ENCODE measurements around the gene ZDHHC14.

ZDHHC14 gene

GRCh38 chr6:157491571-157492232, 110.7 kb downstream of the ZDHHC14 start:
- no peak for DNase-seq (ENCODE audit: low read depth, low spot score)

- DNase-seq (ENCODE audit: low read depth, low spot score): no peak
These were observed 111.3 kb downstream of the ZDHHC14 start for GRCh38 chr6:157492249-157492648.

- DNase-seq (ENCODE audit: low read depth, low spot score): no peak
These were observed 111.8 kb downstream of the ZDHHC14 start for GRCh38 chr6:157492741-157493140.

GRCh38 chr6:157493173-157493572, 112.2 kb downstream of the ZDHHC14 start:
- DNase-seq (ENCODE audit: low read depth, low spot score): no peak

GRCh38 chr6:157493576-157493975, 112.6 kb downstream of the ZDHHC14 start:
- no peak for DNase-seq (ENCODE audit: low read depth, low spot score)

- no peak for DNase-seq (ENCODE audit: low read depth, low spot score)
These were observed 113.2 kb downstream of the ZDHHC14 start for GRCh38 chr6:157494132-157494710.

GRCh38 chr6:157496534-157497095, 115.6 kb downstream of the ZDHHC14 start:
- no peak for DNase-seq (ENCODE audit: low read depth, low spot score)

GRCh38 chr6:157497579-157497978, 116.6 kb downstream of the ZDHHC14 start:
- no peak for DNase-seq (ENCODE audit: low read depth, low spot score)

- DNase-seq (ENCODE audit: low read depth, low spot score): no peak
These were observed 117.8 kb downstream of the ZDHHC14 start for GRCh38 chr6:157498817-157499216.

- DNase-seq (ENCODE audit: low read depth, low spot score): no peak
These were observed 119.0 kb downstream of the ZDHHC14 start for GRCh38 chr6:157500022-157500421.

GRCh38 chr6:157503018-157503747, 122.2 kb downstream of the ZDHHC14 start:
- DNase-seq (ENCODE audit: low read depth, low spot score): no peak

- no peak for DNase-seq (ENCODE audit: low read depth, low spot score)
These were observed 125.0 kb downstream of the ZDHHC14 start for GRCh38 chr6:157505912-157506491.

- DNase-seq (ENCODE audit: low read depth, low spot score): no peak
These were observed 129.6 kb downstream of the ZDHHC14 start for GRCh38 chr6:157510323-157511188.

GRCh38 chr6:157511682-157512381, 130.8 kb downstream of the ZDHHC14 start:
- no peak for DNase-seq (ENCODE audit: low read depth, low spot score)

- no peak for DNase-seq (ENCODE audit: low read depth, low spot score)
These were observed 131.3 kb downstream of the ZDHHC14 start for GRCh38 chr6:157512382-157512682.

GRCh38 chr6:157513004-157513603, 132.1 kb downstream of the ZDHHC14 start:
- no peak for DNase-seq (ENCODE audit: low read depth, low spot score)

GRCh38 chr6:157513619-157514485, 132.9 kb downstream of the ZDHHC14 start:
- DNase-seq (ENCODE audit: low read depth, low spot score): no peak

GRCh38 chr6:157514659-157515496, 133.9 kb downstream of the ZDHHC14 start:
- no peak for DNase-seq (ENCODE audit: low read depth, low spot score)

All from activated naive CD8-positive, alpha-beta T cell treated with anti-CD3 and anti-CD28 coated beads, Interleukin-2, amount 50 U/mL, for 16 hours (primary cell).